Panc1 (cell line): ENCODE results near the gene ZFHX3. TPM values are rescaled to one million over a fixed set of nuclear protein-coding genes. Genes with fewer than 3 reads are reported as not detected.

Experiments
- ATAC-seq: fragments of 200-7000 bp; cut with Tn5 transposase; 2 replicates; pipeline ENCODE4 v1.9.1; 2020; ENCODE audit warnings: mild to moderate bottlenecking, moderate library complexity
- BruUV-seq: library from RNA; stranded (reverse); fragments of 400-500 nt; replicated peaks from 2 replicates; lab custom pipeline; 2021; lab: Mats Ljungman, UMichigan
- CTCF ChIA-PET: fragments of 300-600 bp; sonication (Branson Sonifier 250); formaldehyde crosslinking; loops from one replicate; lab custom pipeline; 2022; ENCODE audit warnings: antibody characterized with exemption; lab: Charles Lee
- POLR2A ChIA-PET: fragments of 300-600 bp; sonication (Branson Sonifier 250); formaldehyde crosslinking; loops from one replicate; lab custom pipeline; 2022; ENCODE audit warnings: antibody characterized with exemption; lab: Charles Lee
- DNase-seq: peaks from one replicate; pipeline ENCODE4 v3.0.0-alpha.2; 2010; ENCODE audit warnings: low read depth, low spot score
- H3K27ac ChIP-seq: 2 replicates; pipeline ENCODE4 v1.5.1; 2011; ENCODE audit warnings: mild to moderate bottlenecking, low read length, inconsistent platforms
- H3K27me3 ChIP-seq: fragments of 200-500 bp; sonication (Bioruptor generic); 2 replicates; pipeline ENCODE4 v1.6.0; 2014; ENCODE audit warnings: low read length, inconsistent platforms; ENCODE audit not compliant: control insufficient read depth, insufficient read depth
- H3K36me3 ChIP-seq: fragments of 200-500 bp; sonication (Bioruptor generic); 2 replicates; pipeline ENCODE4 v1.5.1; 2014; ENCODE audit warnings: inconsistent platforms, mild to moderate bottlenecking, low read length, moderate library complexity; ENCODE audit not compliant: control insufficient read depth, insufficient read depth
- H3K4me1 ChIP-seq: 2 replicates; pipeline ENCODE4 v1.5.1; 2011; ENCODE audit warnings: inconsistent platforms, mild to moderate bottlenecking, low read length, moderate library complexity; ENCODE audit not compliant: control insufficient read depth, insufficient read depth
- H3K4me3 ChIP-seq, 2 experiments: 2 replicates each; pipeline ENCODE4 v1.5.1; 2011 to 2012; ENCODE audit warnings: low read depth in 2 of 2, low read length in 2 of 2, mild to moderate bottlenecking in 2 of 2, inconsistent platforms in 1 of 2, moderate library complexity in 1 of 2
- H3K9me3 ChIP-seq: fragments of 200-500 bp; sonication (Bioruptor generic); 2 replicates; pipeline ENCODE4 v1.5.1; 2014; ENCODE audit warnings: low read depth, mild to moderate bottlenecking, inconsistent platforms, low read length, moderate library complexity; ENCODE audit not compliant: control insufficient read depth, insufficient read depth
- CTCF ChIP-seq: fragments of 450-650 bp; IDR thresholded peaks from 2 replicates; pipeline ENCODE4 v1.5.1; 2017; ENCODE audit warnings: mild to moderate bottlenecking
- POLR2AphosphoS5 ChIP-seq: IDR thresholded peaks from 2 replicates; pipeline ENCODE4 v1.6.1; 2012; ENCODE audit warnings: mild to moderate bottlenecking, low read depth, low read length, moderate library complexity
- REST ChIP-seq, 2 experiments: IDR thresholded peaks; 2 replicates each; pipeline ENCODE4 v1.6.1; 2011 to 2012; ENCODE audit warnings: low read depth in 2 of 2, control low read depth in 1 of 2, low read length in 1 of 2, mild to moderate bottlenecking in 1 of 2, moderate library complexity in 1 of 2; ENCODE audit not compliant: insufficient read depth in 1 of 2
- SIN3A ChIP-seq: IDR thresholded peaks from 2 replicates; pipeline ENCODE4 v1.6.1; 2012; ENCODE audit warnings: low read depth, mild to moderate bottlenecking, low read length, moderate library complexity, borderline replicate concordance; ENCODE audit not compliant: insufficient read depth
- TCF7L2 ChIP-seq: IDR thresholded peaks from 2 replicates; pipeline ENCODE4 v1.6.1; 2011; ENCODE audit warnings: mild to moderate bottlenecking, low read depth, low read length, inconsistent platforms
- in situ Hi-C: cut with HindIII; loops from 2 replicates; pipeline ENCODE4 v1.10.0; 2016; ENCODE audit warnings: low sequenced_read_pairs, low pct_unique_long_range_greater_than_20kb
- intact Hi-C: fragments of 100-400 bp; cut with micrococcal nuclease; formaldehyde crosslinking; loops from one replicate; pipeline ENCODE4 v1.10.0; 2022; ENCODE audit not compliant: unreplicated experiment
- total RNA-seq: library from RNA; stranded (reverse); gene quantifications from one replicate; pipeline ENCODE4 v1.2.1, GENCODE V29; 2021; ENCODE audit not compliant: unreplicated experiment

The ZFHX3 gene
- total RNA-seq, 1 experiment from 2014 or later: 7.1 TPM

GRCh38 chr16:72796222-72796621 lies 251.7 kb downstream of the ZFHX3 start:
- CTCF ChIA-PET: no interaction called here
- no peaks in the 10 kb centered on the region for H3K9me3 ChIP-seq

GRCh38 chr16:72794986-72795385 lies 252.9 kb downstream of the ZFHX3 start:
- no peak for DNase-seq
- Histone ChIP-seq H3K36me3 (no peaks in the 10 kb centered on the region), H3K4me1 (no peaks in the 10 kb centered on the region), H3K9me3 (no peaks in the 10 kb centered on the region), H3K27me3 (no peaks in the 10 kb centered on the region), H3K27ac (no peak overlapping the region), H3K4me3 (no peak overlapping the region)
- BruUV-seq: no TSS peak
- POLR2A ChIA-PET: interaction anchor here (0.7 kb wide), 1 partner anchor 132 kb away, joined by 9 read pairs; no protein-coding TSS in a partner anchor
- ATAC-seq: no peak
- CTCF ChIA-PET: interaction anchor here (0.7 kb wide), 1 partner anchor 214 kb away, joined by 9 read pairs; no protein-coding TSS in a partner anchor
- TF ChIP-seq REST (IDR thresholded peaks at IDR 0.05; ENCODE audit: insufficient read depth in 1 of 2, low read depth in 2 of 2, low read length in 1 of 2) (no peak), POLR2AphosphoS5 (no peak), TCF7L2 (no peak), SIN3A (no peak), CTCF (no peak)
- in situ Hi-C loops (no loop called here), intact Hi-C loops (no loop called here)

More at GRCh38 chr16:72796222-72796621, 251.7 kb downstream of the ZFHX3 start:
- no TSS peak for BruUV-seq
- no peak for ATAC-seq
- no peak for DNase-seq
- TF ChIP-seq REST (IDR thresholded peaks at IDR 0.05; ENCODE audit: insufficient read depth in 1 of 2, low read depth in 2 of 2, low read length in 1 of 2) (no peak), POLR2AphosphoS5 (no peak), TCF7L2 (no peak), CTCF (no peak), SIN3A (no peak)
- intact Hi-C loops (no loop called here), in situ Hi-C loops (no loop called here)
- H3K27me3 ChIP-seq: no peaks in the 10 kb centered on the region
- H3K4me1 ChIP-seq: no peaks in the 10 kb centered on the region
- no peaks in the 10 kb centered on the region for H3K36me3 ChIP-seq
- POLR2A ChIA-PET: no interaction called here
- no peak overlapping the region for H3K27ac ChIP-seq
- no peak overlapping the region for H3K4me3 ChIP-seq
